ENCODE results near the gene SLC6A19.

DNA sequence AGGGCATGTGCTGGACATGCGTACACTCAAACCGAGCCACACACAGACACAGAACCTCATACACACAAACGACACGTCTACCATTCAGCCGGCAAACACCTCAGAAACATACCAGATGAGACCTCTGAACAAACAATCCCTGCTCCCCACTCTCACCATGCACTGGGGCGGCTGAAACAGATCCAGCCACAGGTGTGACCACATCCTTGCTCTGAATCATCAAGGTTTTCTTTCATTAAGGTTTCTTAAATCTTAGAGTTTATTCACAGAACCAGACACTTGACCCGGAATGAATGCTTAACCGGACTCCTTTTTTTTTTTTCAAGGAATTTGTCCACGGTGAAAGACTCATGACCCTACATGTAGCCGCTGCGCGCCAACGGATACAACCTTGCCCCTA lies 67.3 kb downstream of the SLC6A19 start:
- TF ChIP-seq, protein P1, sequence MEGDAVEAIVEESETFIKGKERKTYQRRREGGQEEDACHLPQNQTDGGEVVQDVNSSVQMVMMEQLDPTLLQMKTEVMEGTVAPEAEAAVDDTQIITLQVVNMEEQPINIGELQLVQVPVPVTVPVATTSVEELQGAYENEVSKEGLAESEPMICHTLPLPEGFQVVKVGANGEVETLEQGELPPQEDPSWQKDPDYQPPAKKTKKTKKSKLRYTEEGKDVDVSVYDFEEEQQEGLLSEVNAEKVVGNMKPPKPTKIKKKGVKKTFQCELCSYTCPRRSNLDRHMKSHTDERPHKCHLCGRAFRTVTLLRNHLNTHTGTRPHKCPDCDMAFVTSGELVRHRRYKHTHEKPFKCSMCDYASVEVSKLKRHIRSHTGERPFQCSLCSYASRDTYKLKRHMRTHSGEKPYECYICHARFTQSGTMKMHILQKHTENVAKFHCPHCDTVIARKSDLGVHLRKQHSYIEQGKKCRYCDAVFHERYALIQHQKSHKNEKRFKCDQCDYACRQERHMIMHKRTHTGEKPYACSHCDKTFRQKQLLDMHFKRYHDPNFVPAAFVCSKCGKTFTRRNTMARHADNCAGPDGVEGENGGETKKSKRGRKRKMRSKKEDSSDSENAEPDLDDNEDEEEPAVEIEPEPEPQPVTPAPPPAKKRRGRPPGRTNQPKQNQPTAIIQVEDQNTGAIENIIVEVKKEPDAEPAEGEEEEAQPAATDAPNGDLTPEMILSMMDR (IDR thresholded peaks at IDR 0.05): no peak
- TF ChIP-seq POLR2A (IDR thresholded peaks at IDR 0.05): no peak

Data from lower leg skin (tissue), 3 donors.